Hematopoietic multipotent progenitor cell treated with erythropoietin and hydrocortisone succinate and interleukin-3 and kit ligand, for 8 days (in vitro differentiated cells): ENCODE results near the gene HEPACAM.
A peak's percentile ranks its signal among the peaks of the same experiment; 100 is the strongest.

Experiments used
- DNase-seq: peaks from one replicate; pipeline ENCODE4 v3.0.0-alpha.2; 2015

HEPACAM gene

GRCh38 chr11:124882339-124883071 lies 53.3 kb downstream of the HEPACAM start:
- no peak for DNase-seq

- no peak for DNase-seq
These were observed 54.9 kb downstream of the HEPACAM start for GRCh38 chr11:124880958-124881357.

- DNase-seq = no peak
These were observed 55.6 kb downstream of the HEPACAM start for GRCh38 chr11:124880290-124880611.

GRCh38 chr11:124879493-124880289 lies 56.2 kb downstream of the HEPACAM start:
- DNase-seq = no peak

- DNase-seq = no peak
These were observed 56.9 kb downstream of the HEPACAM start for GRCh38 chr11:124878759-124879492.

- no peak for DNase-seq
These were observed 57.7 kb downstream of the HEPACAM start for GRCh38 chr11:124877910-124878758.

GRCh38 chr11:124877631-124877909 lies 58.3 kb downstream of the HEPACAM start:
- DNase-seq = no peak

- DNase-seq = no peak
These were observed 58.8 kb downstream of the HEPACAM start for GRCh38 chr11:124876818-124877630.

GRCh38 chr11:124875943-124876817 lies 59.7 kb downstream of the HEPACAM start:
- DNase-seq = peak; percentile 86

GRCh38 chr11:124875401-124875800 lies 60.4 kb downstream of the HEPACAM start:
- no peak for DNase-seq

GRCh38 chr11:124874571-124875255 lies 61.1 kb downstream of the HEPACAM start:
- DNase-seq = no peak

GRCh38 chr11:124873951-124874350 lies 61.9 kb downstream of the HEPACAM start:
- no peak for DNase-seq

GRCh38 chr11:124872741-124873140 lies 63.1 kb downstream of the HEPACAM start:
- no peak for DNase-seq

GRCh38 chr11:124872280-124872679 lies 63.6 kb downstream of the HEPACAM start:
- no peak for DNase-seq

GRCh38 chr11:124870430-124870829 lies 65.4 kb downstream of the HEPACAM start:
- DNase-seq = no peak

GRCh38 chr11:124869856-124870387 lies 65.9 kb downstream of the HEPACAM start:
- DNase-seq = no peak

GRCh38 chr11:124869331-124869730 lies 66.5 kb downstream of the HEPACAM start:
- DNase-seq = no peak
